Vagina (tissue), 2 donors: ENCODE results near the gene NXF1.
"Not testable (repeated sequence)": the region's sequence is repeated elsewhere in the genome, so short reads cannot be mapped to it uniquely, and the experiment has no call there.

Experiments
- POLR2A ChIP-seq, 2 donors: fragments of 450-650 bp; IDR thresholded peaks; one replicate each; pipeline ENCODE4 v1.6.1; 2017; ENCODE audit warnings: antibody characterized with exemption in 2 of 2, mild to moderate bottlenecking in 2 of 2, moderate library complexity in 2 of 2
- POLR2AphosphoS5 ChIP-seq, 2 donors: sonication (generic); formaldehyde crosslinking; IDR thresholded peaks; one replicate each; pipeline ENCODE4 v1.9.0; 2017; ENCODE audit warnings: antibody characterized with exemption in 2 of 2, mild to moderate bottlenecking in 2 of 2, low read depth in 1 of 2; ENCODE audit not compliant: insufficient read depth in 1 of 2
- TF ChIP-seq, protein P1 (sequence below), 3 experiments: fragments of 450-650 bp in 2 of 3; fragments of 200-600 bp in 1 of 3; sonication (generic) in 1 of 3; IDR thresholded peaks; one replicate each; pipeline ENCODE4 v1.5.1; 2017 to 2019; ENCODE audit warnings: antibody characterized with exemption in 3 of 3, mild to moderate bottlenecking in 2 of 3, moderate library complexity in 2 of 3

DNA sequence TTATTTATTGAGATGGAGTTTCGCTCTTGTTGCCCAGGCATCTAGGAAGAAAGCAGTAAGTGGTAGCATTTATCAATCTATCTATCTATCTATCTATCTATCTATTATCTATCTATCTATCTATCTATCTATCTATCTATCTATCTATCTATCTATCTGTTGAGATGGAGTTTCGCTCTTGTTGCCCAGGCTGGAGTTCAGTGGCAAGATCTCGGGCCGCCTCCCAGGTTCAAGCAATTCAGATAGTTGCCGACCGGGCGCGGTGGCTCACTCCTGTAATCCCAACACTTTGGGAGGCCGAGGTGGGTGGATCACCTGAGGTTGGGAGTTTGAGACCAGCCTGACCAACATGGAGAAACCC, 44.4 kb downstream of the NXF1 start:
- TF ChIP-seq, protein P1, sequence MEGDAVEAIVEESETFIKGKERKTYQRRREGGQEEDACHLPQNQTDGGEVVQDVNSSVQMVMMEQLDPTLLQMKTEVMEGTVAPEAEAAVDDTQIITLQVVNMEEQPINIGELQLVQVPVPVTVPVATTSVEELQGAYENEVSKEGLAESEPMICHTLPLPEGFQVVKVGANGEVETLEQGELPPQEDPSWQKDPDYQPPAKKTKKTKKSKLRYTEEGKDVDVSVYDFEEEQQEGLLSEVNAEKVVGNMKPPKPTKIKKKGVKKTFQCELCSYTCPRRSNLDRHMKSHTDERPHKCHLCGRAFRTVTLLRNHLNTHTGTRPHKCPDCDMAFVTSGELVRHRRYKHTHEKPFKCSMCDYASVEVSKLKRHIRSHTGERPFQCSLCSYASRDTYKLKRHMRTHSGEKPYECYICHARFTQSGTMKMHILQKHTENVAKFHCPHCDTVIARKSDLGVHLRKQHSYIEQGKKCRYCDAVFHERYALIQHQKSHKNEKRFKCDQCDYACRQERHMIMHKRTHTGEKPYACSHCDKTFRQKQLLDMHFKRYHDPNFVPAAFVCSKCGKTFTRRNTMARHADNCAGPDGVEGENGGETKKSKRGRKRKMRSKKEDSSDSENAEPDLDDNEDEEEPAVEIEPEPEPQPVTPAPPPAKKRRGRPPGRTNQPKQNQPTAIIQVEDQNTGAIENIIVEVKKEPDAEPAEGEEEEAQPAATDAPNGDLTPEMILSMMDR (IDR thresholded peaks at IDR 0.05): not testable (repeated sequence)
- TF ChIP-seq POLR2A (IDR thresholded peaks at IDR 0.05); POLR2AphosphoS5 (IDR thresholded peaks at IDR 0.05; ENCODE audit: insufficient read depth in 1 of 2, low read depth in 1 of 2): not testable (repeated sequence)
